ENCODE measurements around the gene YIF1A.

The YIF1A gene

DNA sequence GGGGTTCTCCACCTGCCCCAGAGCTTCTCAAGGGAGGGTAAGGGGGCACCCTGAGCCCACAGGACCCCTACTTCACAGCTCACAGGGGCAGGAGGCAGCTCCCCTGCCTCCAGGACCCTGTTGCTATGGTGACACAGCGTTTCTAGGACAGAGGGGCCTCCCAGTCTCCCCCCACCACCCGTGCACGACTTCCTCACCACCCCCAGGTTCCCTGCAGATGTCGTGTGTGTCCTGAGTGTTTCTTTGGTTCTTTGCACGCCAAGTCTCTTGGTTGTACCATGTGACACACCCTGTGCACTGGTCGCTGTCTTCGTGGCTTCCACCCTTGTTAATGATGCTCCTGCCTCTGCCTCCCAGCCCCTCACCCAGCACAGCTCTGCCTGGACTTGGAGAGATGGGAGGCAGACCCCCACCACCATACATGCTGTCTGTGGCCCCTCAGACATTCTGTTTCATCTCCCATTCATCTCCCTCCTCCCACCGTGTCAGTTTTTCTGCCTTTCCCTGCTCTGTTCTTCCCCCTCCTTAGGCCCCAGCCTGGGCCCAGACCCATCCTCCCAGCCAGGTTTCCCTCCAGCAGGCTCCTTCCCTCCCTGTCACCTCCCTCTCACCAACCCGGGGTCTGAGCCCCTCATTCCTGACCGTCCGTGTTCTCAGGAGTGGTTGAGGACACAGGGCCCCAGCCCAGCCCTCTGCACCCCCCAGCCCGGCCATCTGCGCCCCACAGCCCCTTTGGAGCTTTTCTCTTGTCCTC lies 45.0 kb downstream of the YIF1A start:
- in situ Hi-C loops (cut with MboI; ENCODE audit: low sequenced_read_pairs, unreplicated experiment), result no loop called here
- TF ChIP-seq, protein P1, sequence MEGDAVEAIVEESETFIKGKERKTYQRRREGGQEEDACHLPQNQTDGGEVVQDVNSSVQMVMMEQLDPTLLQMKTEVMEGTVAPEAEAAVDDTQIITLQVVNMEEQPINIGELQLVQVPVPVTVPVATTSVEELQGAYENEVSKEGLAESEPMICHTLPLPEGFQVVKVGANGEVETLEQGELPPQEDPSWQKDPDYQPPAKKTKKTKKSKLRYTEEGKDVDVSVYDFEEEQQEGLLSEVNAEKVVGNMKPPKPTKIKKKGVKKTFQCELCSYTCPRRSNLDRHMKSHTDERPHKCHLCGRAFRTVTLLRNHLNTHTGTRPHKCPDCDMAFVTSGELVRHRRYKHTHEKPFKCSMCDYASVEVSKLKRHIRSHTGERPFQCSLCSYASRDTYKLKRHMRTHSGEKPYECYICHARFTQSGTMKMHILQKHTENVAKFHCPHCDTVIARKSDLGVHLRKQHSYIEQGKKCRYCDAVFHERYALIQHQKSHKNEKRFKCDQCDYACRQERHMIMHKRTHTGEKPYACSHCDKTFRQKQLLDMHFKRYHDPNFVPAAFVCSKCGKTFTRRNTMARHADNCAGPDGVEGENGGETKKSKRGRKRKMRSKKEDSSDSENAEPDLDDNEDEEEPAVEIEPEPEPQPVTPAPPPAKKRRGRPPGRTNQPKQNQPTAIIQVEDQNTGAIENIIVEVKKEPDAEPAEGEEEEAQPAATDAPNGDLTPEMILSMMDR (IDR thresholded peaks at IDR 0.05; ENCODE audit: borderline replicate concordance, control extremely low read depth, extremely low read depth, insufficient read depth, missing control alignments), result no peak

DNA sequence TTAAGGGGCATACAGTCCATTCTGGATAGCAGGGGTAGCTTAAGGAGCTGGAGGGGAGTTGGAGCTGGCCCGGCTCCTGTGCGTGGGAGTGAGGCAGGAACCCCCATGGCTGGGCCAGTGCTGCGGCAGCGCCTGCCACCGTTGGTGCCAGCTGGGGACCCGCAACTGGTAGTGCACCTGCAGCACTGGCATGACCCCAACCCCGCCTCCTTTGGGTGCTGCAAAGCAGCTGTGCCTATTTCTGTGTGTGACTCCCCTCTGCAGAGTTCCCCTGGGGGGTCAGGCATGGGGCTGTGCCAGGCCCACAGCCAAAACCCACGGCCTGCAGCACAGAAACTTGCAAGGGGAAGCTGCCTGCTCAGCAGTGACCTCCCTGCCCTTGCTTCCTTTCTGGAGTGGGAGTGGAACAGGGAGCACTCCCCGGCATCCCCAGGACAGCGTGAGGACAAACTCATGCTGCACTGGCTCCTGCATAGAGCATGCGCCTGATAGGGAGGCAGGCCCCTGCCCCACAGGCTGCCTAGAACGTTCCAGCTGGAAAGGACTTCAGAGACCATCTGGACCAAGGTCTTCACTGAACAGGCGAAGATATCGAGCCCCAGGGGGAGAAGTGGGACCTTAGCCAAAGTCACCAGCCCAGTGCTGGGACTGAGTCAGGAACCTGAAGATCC lies 46.7 kb downstream of the YIF1A start:
- TF ChIP-seq, protein P1 (IDR thresholded peaks at IDR 0.05; ENCODE audit: borderline replicate concordance, control extremely low read depth, extremely low read depth, insufficient read depth, missing control alignments), result no peak
- no peak for DNase-seq (ENCODE audit: low spot score)
- in situ Hi-C loops (cut with MboI; ENCODE audit: low sequenced_read_pairs, unreplicated experiment), result no loop called here

More for the DNA sequence above, 45.0 kb downstream of the YIF1A start:
- no peak for DNase-seq (ENCODE audit: low spot score)

DNA sequence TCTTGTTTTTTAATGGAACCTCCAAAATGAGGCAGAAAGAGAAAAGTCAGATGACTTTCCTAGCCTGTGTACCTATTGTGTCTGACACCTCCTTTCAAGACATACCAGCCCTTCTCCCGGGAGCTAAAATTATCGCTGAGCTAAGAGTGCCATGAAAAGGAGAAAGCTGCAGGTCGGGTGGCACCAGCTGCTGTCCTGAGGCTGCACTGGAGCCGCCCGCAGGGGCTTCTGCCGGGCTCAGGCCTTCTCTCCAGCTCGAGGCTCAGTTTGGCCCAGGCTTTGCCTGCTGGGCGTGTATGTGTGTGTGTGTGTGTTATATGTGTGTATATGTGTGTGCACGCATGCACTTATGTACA lies 48.2 kb downstream of the YIF1A start:
- DNase-seq (ENCODE audit: low spot score), result no peak
- in situ Hi-C loops (cut with MboI; ENCODE audit: low sequenced_read_pairs, unreplicated experiment), result no loop called here
- TF ChIP-seq, protein P1 (IDR thresholded peaks at IDR 0.05; ENCODE audit: borderline replicate concordance, control extremely low read depth, extremely low read depth, insufficient read depth, missing control alignments), result no peak

DNA sequence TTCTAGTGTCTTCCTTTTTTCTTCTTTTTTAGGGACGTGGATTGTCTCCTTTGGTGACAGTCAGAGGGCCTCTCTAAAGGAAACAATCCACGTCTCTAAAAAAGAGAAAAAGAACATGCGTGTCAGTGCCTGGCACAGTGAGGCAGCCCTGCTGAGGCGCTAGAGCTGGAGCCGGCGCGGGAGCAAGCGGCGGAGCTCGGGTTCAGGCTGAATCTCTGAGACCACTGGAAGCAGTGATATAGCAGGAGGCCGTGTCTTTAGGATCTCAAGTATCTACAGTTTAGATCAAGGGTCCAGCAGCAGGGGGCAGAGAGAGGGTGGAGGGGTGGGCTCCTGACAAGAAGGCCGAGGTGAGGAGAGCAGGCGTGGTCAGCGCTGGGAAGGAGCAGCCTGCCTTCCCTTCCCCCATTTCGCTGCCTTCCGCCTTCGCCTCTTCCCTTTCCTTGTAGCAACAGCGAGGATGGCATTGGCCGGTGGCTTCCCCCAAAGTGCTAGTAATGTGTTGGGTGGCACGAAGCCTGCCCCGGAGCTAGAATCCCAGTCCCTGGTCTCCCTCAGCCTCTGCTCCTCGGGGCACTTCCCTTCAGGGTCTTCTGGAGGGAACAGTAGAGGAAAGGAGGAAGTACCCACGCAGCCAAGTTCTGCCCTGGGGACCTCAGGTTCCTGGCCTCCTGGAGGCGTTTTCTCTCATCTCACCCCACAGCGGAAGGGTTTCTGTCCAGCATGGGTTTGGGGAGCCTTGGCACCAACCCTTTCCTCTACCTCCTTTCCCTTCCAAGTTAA lies 48.8 kb downstream of the YIF1A start:
- no peak for DNase-seq (ENCODE audit: low spot score)
- TF ChIP-seq, protein P1 (IDR thresholded peaks at IDR 0.05; ENCODE audit: borderline replicate concordance, control extremely low read depth, extremely low read depth, insufficient read depth, missing control alignments), result no peak
- in situ Hi-C loops (cut with MboI; ENCODE audit: low sequenced_read_pairs, unreplicated experiment), result no loop called here

DNA sequence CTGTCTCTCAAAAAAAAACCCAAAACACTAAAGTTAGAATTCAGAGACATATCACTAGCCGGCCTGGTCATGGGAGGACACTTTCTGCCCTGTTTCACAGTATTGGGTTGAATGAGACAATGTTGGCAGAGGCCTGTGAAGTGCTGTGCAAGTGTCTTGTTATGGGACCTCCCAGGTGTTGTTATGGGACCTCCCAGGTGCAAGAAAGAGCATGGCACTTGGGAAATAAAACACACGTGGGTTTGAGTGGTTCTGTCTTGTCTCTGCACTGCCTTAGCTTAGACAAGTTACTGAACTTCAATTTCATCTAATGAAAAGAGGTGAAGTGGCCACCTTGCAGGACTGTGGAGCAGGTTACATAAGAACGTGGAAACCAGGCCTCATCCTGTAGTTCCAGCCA lies 49.4 kb downstream of the YIF1A start:
- no peak for DNase-seq (ENCODE audit: low spot score)
- in situ Hi-C loops (cut with MboI; ENCODE audit: low sequenced_read_pairs, unreplicated experiment), result no loop called here
- TF ChIP-seq, protein P1 (IDR thresholded peaks at IDR 0.05; ENCODE audit: borderline replicate concordance, control extremely low read depth, extremely low read depth, insufficient read depth, missing control alignments), result no peak

DNA sequence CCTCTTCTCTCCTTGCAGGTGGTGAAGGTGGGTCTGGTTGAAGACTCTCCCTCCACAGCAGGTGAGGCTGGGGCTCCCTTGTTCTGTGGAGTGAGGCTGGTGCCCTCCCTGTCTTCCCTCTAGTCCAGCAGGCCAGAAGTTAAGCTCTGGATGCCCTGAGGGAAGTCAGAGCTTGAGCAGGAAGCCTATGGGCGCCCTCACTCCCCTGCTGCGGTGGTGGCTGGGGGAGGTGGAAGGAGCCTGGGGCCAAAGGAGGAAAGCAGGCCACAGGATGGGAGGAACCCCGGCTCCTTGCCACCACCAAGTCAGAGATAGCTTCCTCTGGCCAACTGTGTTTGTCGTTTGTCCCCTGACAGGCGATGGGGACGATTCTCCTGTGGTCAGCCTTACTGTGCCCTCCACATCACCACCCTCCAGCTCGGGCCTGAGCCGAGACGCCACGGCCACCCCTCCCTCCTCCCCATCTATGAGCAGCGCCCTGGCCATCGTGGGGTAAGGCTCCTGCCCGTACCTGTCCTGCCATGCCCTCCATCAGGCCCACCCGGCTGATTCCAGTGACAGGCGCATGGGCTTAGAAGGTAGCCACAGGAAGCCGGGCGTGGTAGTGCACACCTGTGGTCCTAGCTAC lies 50.0 kb downstream of the YIF1A start:
- TF ChIP-seq, protein P1 (IDR thresholded peaks at IDR 0.05; ENCODE audit: borderline replicate concordance, control extremely low read depth, extremely low read depth, insufficient read depth, missing control alignments), result no peak
- DNase-seq (ENCODE audit: low spot score), result no peak
- in situ Hi-C loops (cut with MboI; ENCODE audit: low sequenced_read_pairs, unreplicated experiment), result no loop called here
